Measurements from ENCODE around the gene ATF5. TPM values are rescaled to one million over a fixed set of nuclear protein-coding genes. Genes with fewer than 3 reads are reported as not detected.

ATF5 gene
- total and polyA plus RNA-seq, 2 donors (not counting 1 experiment from before 2014, with no cell fraction given): 9.0 to 37.6 TPM

GRCh38 chr19:49887037-49887664, 41.9 kb upstream of the ATF5 start:
- peaks cover 18% of the 10 kb centered on the region for H3K4me1 Mint-ChIP-seq
- 91% methylated on average over 16 of the region's 23 CpGs for WGBS (ENCODE audit: insufficient coverage)
- TF ChIP-seq CTCF (IDR thresholded peaks at IDR 0.05) (no peak), EZH2 (IDR thresholded peaks at IDR 0.05; ENCODE audit: borderline replicate concordance, insufficient read depth, low read depth, low read length, poor library complexity, severe bottlenecking) (no peak)
- Histone ChIP-seq H3K4me1 (ENCODE audit: control insufficient read depth in 2 of 2, insufficient read depth in 2 of 2, low read length in 2 of 2) (peaks cover 3 to 16% of the 10 kb centered on the region in 2 donors), H2AFZ (ENCODE audit: insufficient read depth, low read depth, low read length, poor library complexity, severe bottlenecking) (no peak overlapping the region), H3K9me3 (ENCODE audit: control extremely low read depth in 1 of 3, control insufficient read depth in 2 of 3, insufficient read depth in 1 of 3, low read length in 2 of 3) (peaks cover 0 to 7% (median 0%) of the 10 kb centered on the region in 3 donors), H3K4me2 (replicated peaks; ENCODE audit: low read depth, low read length, poor library complexity, severe bottlenecking) (no peak overlapping the region), H3K9ac (ENCODE audit: low read length) (no peak overlapping the region), H3K27me3 (replicated peaks in 1 of 4; ENCODE audit: control extremely low read depth in 1 of 4, control insufficient read depth in 3 of 4, insufficient read depth in 4 of 4, low read length in 3 of 4) (no peaks in the 10 kb centered on the region), H3K79me2 (ENCODE audit: control insufficient read depth, insufficient read depth, low read length) (no peaks in the 10 kb centered on the region), H3K4me3 (ENCODE audit: control extremely low read depth in 1 of 5, extremely low read depth in 1 of 5, insufficient read depth in 1 of 5, low read depth in 2 of 5, low read length in 4 of 5) (no peak overlapping the region), H3K27ac (ENCODE audit: low read length in 2 of 2) (no peak overlapping the region), H3K36me3 (replicated peaks in 1 of 2; ENCODE audit: control extremely low read depth in 1 of 2, control insufficient read depth in 1 of 2, extremely low read depth in 1 of 2, insufficient read depth in 2 of 2, low read length in 1 of 2) (peaks cover 0 to 29% of the 10 kb centered on the region in 2 experiments), H4K20me1 (ENCODE audit: control insufficient read depth, insufficient read depth, low read length, poor library complexity, severe bottlenecking) (peaks cover 23% of the 10 kb centered on the region)
- ChIA-PET CTCF (interaction anchor here (1.2 kb wide), 1 partner anchor 37 kb away, joined by 3 read pairs; the partner anchor contains the start of gene PTOV1), POLR2A (no interaction called here)
- no peaks in the 10 kb centered on the region for H3K27me3 Mint-ChIP-seq
- H3K27ac Mint-ChIP-seq: no peak overlapping the region
- no peak for ATAC-seq (ENCODE audit: low read depth)
- no peak overlapping the region for H3K4me3 Mint-ChIP-seq
- no peaks in the 10 kb centered on the region for H3K9me3 Mint-ChIP-seq (ENCODE audit: insufficient read depth)
- no peak for DNase-seq
- intact Hi-C loops (cut with micrococcal nuclease): no loop called here

All from B cell (primary cell).